ENCODE measurements around the gene RAD51C.
"Not testable (repeated sequence)": the region's sequence is repeated elsewhere in the genome, so short reads cannot be mapped to it uniquely, and the experiment has no call there.

The RAD51C gene

GRCh38 chr17:58684003-58684402, 8.4 kb upstream of the RAD51C start:
- DNase-seq (ENCODE audit: low spot score): no peak

- DNase-seq (ENCODE audit: low spot score): not testable (repeated sequence)
These were observed 7.9 kb upstream of the RAD51C start for GRCh38 chr17:58684462-58684861.

GRCh38 chr17:58686980-58687379, 5.4 kb upstream of the RAD51C start:
- DNase-seq (ENCODE audit: low spot score): no peak

- DNase-seq (ENCODE audit: low spot score): no peak
These were observed 3.9 kb upstream of the RAD51C start for GRCh38 chr17:58688521-58688920.

- DNase-seq (ENCODE audit: low spot score): not testable (repeated sequence)
These were observed 2.4 kb upstream of the RAD51C start for GRCh38 chr17:58690033-58690432.

GRCh38 chr17:58691701-58692238, 632 bp upstream of the RAD51C start, which contains the start of gene TEX14:
Gene TEX14 (minus strand): TSS chr17:58692045. CDS start chr17:58652001, 40,044 bp downstream.
- DNase-seq (ENCODE audit: low spot score): no peak

- DNase-seq (ENCODE audit: low spot score): no peak
These were observed 806 bp downstream of the RAD51C start for GRCh38 chr17:58693208-58693607.

GRCh38 chr17:58693751-58694150, 1.3 kb downstream of the RAD51C start:
- no peak for DNase-seq (ENCODE audit: low spot score)

- no peak for DNase-seq (ENCODE audit: low spot score)
These were observed 1.9 kb downstream of the RAD51C start for GRCh38 chr17:58694302-58694701.

GRCh38 chr17:58694826-58695225, 2.4 kb downstream of the RAD51C start:
- DNase-seq (ENCODE audit: low spot score): no peak

- no peak for DNase-seq (ENCODE audit: low spot score)
These were observed 7.4 kb downstream of the RAD51C start for GRCh38 chr17:58699771-58700170.

GRCh38 chr17:58702045-58702476, 9.7 kb downstream of the RAD51C start:
- no peak for DNase-seq (ENCODE audit: low spot score)

- DNase-seq (ENCODE audit: low spot score): no peak
These were observed 10.3 kb downstream of the RAD51C start for GRCh38 chr17:58702708-58703107.

GRCh38 chr17:58703137-58703915, 10.9 kb downstream of the RAD51C start:
- no peak for DNase-seq (ENCODE audit: low spot score)

- DNase-seq (ENCODE audit: low spot score): no peak
These were observed 11.5 kb downstream of the RAD51C start for GRCh38 chr17:58703916-58704286.

GRCh38 chr17:58706351-58707140, 14.1 kb downstream of the RAD51C start:
- no peak for DNase-seq (ENCODE audit: low spot score)

- DNase-seq (ENCODE audit: low spot score): peak; percentile 30
These were observed 18.6 kb downstream of the RAD51C start for GRCh38 chr17:58710948-58711552.

GRCh38 chr17:58722274-58722673, 29.9 kb downstream of the RAD51C start:
- DNase-seq (ENCODE audit: low spot score): no peak

- DNase-seq (ENCODE audit: low spot score): no peak
These were observed 30.3 kb downstream of the RAD51C start for GRCh38 chr17:58722696-58723095.

- DNase-seq (ENCODE audit: low spot score): no peak
These were observed 36.4 kb downstream of the RAD51C start for GRCh38 chr17:58728798-58729197.

- DNase-seq (ENCODE audit: low spot score): no peak
These were observed 38.5 kb downstream of the RAD51C start for GRCh38 chr17:58730937-58731336.

GRCh38 chr17:58734040-58734439, 41.6 kb downstream of the RAD51C start:
- no peak for DNase-seq (ENCODE audit: low spot score)

Data from CD4-positive, alpha-beta T cell treated with Interleukin-6 at 100 ng/mL for 8 hours (primary cell).